Naive thymus-derived CD4-positive, alpha-beta T cell (primary cell): Measurements from ENCODE around the gene ERVK3-1. TPM values are rescaled to one million over a fixed set of nuclear protein-coding genes. Genes with fewer than 3 reads are reported as not detected.

ENCODE experiments used
- ATAC-seq: fragments of 150-1000 bp; cut with Tn5 transposase; 2 replicates; pipeline ENCODE4 v1.10.0; 2021; ENCODE audit warnings: mild to moderate bottlenecking, moderate library complexity
- CTCF ChIA-PET: fragments of 350-600 bp; sonication (Branson Sonifier 250); formaldehyde crosslinking; loops from one replicate; lab custom pipeline; 2021; ENCODE audit warnings: antibody characterized with exemption; lab: Charles Lee
- POLR2A ChIA-PET: fragments of 350-600 bp; sonication (Branson Sonifier 250); formaldehyde crosslinking; loops from one replicate; lab custom pipeline; 2021; ENCODE audit warnings: antibody characterized with exemption, inconsistent platforms; lab: Charles Lee
- DNase-seq, 9 donors: peaks; one replicate each; pipeline versions ENCODE4 v3.0.0 to v3.0.0-alpha.2; 2020 to 2022; ENCODE audit warnings: mixed read lengths in 1 of 9
- H3K27ac ChIP-seq: one replicate; pipeline ENCODE4 v1.7.0; 2013; ENCODE audit warnings: mild to moderate bottlenecking, low read depth, low read length, moderate library complexity
- H3K27me3 ChIP-seq, 2 donors: one replicate each; pipeline ENCODE4 v1.7.0; 2013; ENCODE audit warnings: low read length in 2 of 2, mild to moderate bottlenecking in 2 of 2, moderate library complexity in 2 of 2; ENCODE audit not compliant: control insufficient read depth in 2 of 2, insufficient read depth in 2 of 2
- H3K36me3 ChIP-seq, 3 experiments: 1 replicate in 2 of 3; 2 replicates in 1 of 3; pipeline ENCODE4 v1.7.0; 2013; ENCODE audit warnings: low read length in 3 of 3, mild to moderate bottlenecking in 3 of 3, moderate library complexity in 1 of 3; ENCODE audit not compliant: insufficient read depth in 3 of 3, control insufficient read depth in 2 of 3
- H3K4me1 ChIP-seq, 2 donors: one replicate each; pipeline ENCODE4 v1.7.0; 2013; ENCODE audit warnings: low read length in 2 of 2, mild to moderate bottlenecking in 2 of 2, moderate library complexity in 1 of 2; ENCODE audit not compliant: control insufficient read depth in 2 of 2, insufficient read depth in 2 of 2
- H3K4me3 ChIP-seq: 2 replicates; pipeline ENCODE4 v1.7.0; 2013; ENCODE audit warnings: mild to moderate bottlenecking, low read length
- H3K9me3 ChIP-seq, 3 experiments: 1 replicate in 2 of 3; 2 replicates in 1 of 3; pipeline ENCODE4 v1.7.0; 2013; ENCODE audit warnings: low read length in 3 of 3; ENCODE audit not compliant: control insufficient read depth in 2 of 3
- H3K27ac Mint-ChIP-seq, 9 donors: one replicate each; pipeline ENCODE4 v1.8.0; 2020 to 2022; ENCODE audit warnings: mixed read lengths in 9 of 9, mild to moderate bottlenecking in 8 of 9, moderate library complexity in 5 of 9, inconsistent platforms in 2 of 9
- H3K27me3 Mint-ChIP-seq, 5 donors: one replicate each; pipeline ENCODE4 v1.8.0; 2021 to 2022; ENCODE audit warnings: mixed read lengths in 5 of 5, mild to moderate bottlenecking in 1 of 5
- H3K36me3 Mint-ChIP-seq, 5 donors: one replicate each; pipeline ENCODE4 v1.8.0; 2020 to 2022; ENCODE audit warnings: mixed read lengths in 5 of 5, mild to moderate bottlenecking in 3 of 5, inconsistent platforms in 1 of 5
- H3K4me1 Mint-ChIP-seq, 7 donors: one replicate each; pipeline ENCODE4 v1.8.0; 2020 to 2022; ENCODE audit warnings: mixed read lengths in 7 of 7, mild to moderate bottlenecking in 3 of 7, inconsistent platforms in 1 of 7
- H3K4me3 Mint-ChIP-seq, 10 donors: one replicate each; pipeline ENCODE4 v1.8.0; 2020 to 2022; ENCODE audit warnings: mild to moderate bottlenecking in 10 of 10, mixed read lengths in 10 of 10, moderate library complexity in 6 of 10, inconsistent platforms in 2 of 10
- H3K9me3 Mint-ChIP-seq, 11 donors: one replicate each; pipeline ENCODE4 v1.8.0; 2020 to 2022; ENCODE audit warnings: mixed read lengths in 11 of 11, mild to moderate bottlenecking in 4 of 11, inconsistent platforms in 1 of 11, moderate library complexity in 1 of 11
- intact Hi-C, 2 donors: fragments of 100-400 bp; cut with micrococcal nuclease; formaldehyde crosslinking; loops; one replicate each; pipeline ENCODE4 v1.15.1; 2023
- polyA plus RNA-seq, 2 donors: library from polyadenylated mRNA; unstranded; fragments of 300-500 nt; fragmentation: Illumina TruSeq; gene quantifications; one replicate each; pipeline ENCODE4 v1.2.3, GENCODE V29; 2021
- total RNA-seq, 6 experiments: library from RNA in 5 of 6; stranded (reverse) in 5 of 6; gene quantifications; 1 replicate in 5 of 6; 2 replicates in 1 of 6; pipeline ENCODE4 v1.2.3 and lab custom pipeline; 2021 to 2026

ERVK3-1 gene
- total and polyA plus RNA-seq, 7 experiments from 2014 or later = 59.7 to 122 (median 68.2) TPM

DNA sequence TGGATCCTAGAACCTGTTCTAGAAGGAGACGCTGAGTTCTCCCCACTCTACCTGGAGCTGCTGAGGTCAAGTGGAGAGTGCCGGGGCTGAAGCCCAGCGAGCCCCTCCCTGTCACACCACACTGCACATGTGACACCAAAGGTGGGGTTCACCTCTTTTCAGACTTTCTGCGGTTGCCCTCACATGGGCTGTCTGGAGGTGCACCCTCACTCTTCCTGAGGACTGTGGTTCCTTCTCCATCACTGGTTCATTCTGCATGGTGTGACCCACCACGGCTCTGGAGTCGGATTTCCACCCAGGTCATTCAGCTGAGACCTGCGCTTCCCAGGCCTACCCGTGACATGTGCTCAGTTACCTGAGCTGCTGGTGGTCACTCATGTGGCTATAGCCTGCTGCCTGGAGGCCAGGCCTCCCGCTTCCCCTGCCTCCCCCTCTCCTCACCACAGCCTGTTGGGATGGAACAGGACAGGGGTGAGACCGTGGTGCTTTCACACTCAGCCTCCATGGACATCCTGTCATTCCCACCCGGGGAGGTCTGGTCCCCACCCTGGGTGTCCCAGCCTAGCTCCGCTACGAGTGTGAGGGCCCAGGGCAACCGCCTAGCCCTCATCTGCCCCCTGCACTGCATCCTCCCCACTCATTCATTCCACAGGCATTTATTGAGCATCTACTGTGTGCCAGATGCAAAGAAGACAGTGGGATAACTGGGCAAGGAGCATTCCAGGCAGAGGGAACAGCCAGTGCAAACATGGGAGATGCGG, 48.7 kb downstream of the ERVK3-1 start:
- H3K4me1 ChIP-seq = peaks cover 0 to 6% of the 10 kb centered on the region in 2 donors
- no peak overlapping the region for H3K27ac Mint-ChIP-seq
- H3K36me3 Mint-ChIP-seq = peaks cover 3 to 10% (median 6%) of the 10 kb centered on the region in 5 donors
- no peaks in the 10 kb centered on the region for H3K27me3 ChIP-seq
- H3K9me3 ChIP-seq = no peaks in the 10 kb centered on the region
- H3K4me1 Mint-ChIP-seq = peaks cover 6 to 29% (median 18%) of the 10 kb centered on the region in 7 donors
- ATAC-seq = no peak
- H3K27me3 Mint-ChIP-seq = peaks cover 0 to 5% (median 0%) of the 10 kb centered on the region in 5 donors
- H3K9me3 Mint-ChIP-seq = peaks cover 0 to 3% (median 0%) of the 10 kb centered on the region in 11 donors
- no peak overlapping the region for H3K27ac ChIP-seq
- ChIA-PET CTCF (no interaction called here), POLR2A (no interaction called here)
- no peak overlapping the region for H3K4me3 ChIP-seq
- H3K4me3 Mint-ChIP-seq = peak overlapping the region in 3 of 10 donors; percentile 16 to 51 (median 25)
- intact Hi-C loops = no loop called here
- DNase-seq = no peak
- no peaks in the 10 kb centered on the region for H3K36me3 ChIP-seq

DNA sequence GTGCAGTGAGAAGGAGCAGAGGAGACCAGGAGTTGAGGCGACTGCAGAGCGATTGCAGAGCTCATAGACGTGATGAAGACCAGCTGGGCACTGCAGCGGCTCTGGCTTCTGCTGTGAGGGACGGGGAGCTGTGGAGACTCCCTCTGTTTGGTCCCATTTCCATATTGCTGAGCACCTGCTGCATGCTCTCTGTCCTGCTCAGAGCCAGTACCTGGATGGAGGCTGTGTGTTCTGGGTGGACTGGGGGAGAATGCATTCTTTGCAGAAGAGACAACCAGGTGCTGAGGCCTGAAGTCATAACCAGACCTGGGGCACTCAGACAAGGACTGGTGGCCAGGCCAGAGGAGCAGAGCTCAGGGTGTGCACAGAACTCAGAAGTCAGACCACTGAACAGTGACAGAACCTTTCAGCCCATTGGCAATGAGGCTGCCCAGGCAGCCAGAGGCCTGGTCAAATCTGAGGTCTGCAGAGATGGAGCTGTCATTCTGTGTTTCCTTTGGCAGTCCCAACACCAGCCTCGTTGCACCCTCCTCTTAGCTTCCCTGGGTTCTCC, 49.4 kb downstream of the ERVK3-1 start:
- POLR2A ChIA-PET = interaction anchor here (0.6 to 3.4 kb wide), 2 partner anchors 8 to 32 kb away, joined by 3 to 12 read pairs; no protein-coding TSS in a partner anchor
- H3K4me3 ChIP-seq = no peak overlapping the region
- H3K4me1 ChIP-seq = peaks cover 0 to 6% of the 10 kb centered on the region in 2 donors
- H3K27ac ChIP-seq = no peak overlapping the region
- no peaks in the 10 kb centered on the region for H3K27me3 ChIP-seq
- no peaks in the 10 kb centered on the region for H3K36me3 ChIP-seq
- Mint-ChIP-seq H3K4me3 (peak overlapping the region in 4 of 10 donors; percentile 6 to 51 (median 20)), H3K27ac (no peak overlapping the region), H3K4me1 (peaks cover 4 to 25% (median 16%) of the 10 kb centered on the region in 7 donors), H3K27me3 (peaks cover 0 to 3% (median 0%) of the 10 kb centered on the region in 5 donors), H3K36me3 (peaks cover 2 to 8% (median 3%) of the 10 kb centered on the region in 5 donors), H3K9me3 (peaks cover 0 to 2% (median 0%) of the 10 kb centered on the region in 11 donors)
- H3K9me3 ChIP-seq = no peaks in the 10 kb centered on the region
- intact Hi-C loops = no loop called here
- CTCF ChIA-PET = no interaction called here
- DNase-seq (no peak), ATAC-seq (no peak)

DNA sequence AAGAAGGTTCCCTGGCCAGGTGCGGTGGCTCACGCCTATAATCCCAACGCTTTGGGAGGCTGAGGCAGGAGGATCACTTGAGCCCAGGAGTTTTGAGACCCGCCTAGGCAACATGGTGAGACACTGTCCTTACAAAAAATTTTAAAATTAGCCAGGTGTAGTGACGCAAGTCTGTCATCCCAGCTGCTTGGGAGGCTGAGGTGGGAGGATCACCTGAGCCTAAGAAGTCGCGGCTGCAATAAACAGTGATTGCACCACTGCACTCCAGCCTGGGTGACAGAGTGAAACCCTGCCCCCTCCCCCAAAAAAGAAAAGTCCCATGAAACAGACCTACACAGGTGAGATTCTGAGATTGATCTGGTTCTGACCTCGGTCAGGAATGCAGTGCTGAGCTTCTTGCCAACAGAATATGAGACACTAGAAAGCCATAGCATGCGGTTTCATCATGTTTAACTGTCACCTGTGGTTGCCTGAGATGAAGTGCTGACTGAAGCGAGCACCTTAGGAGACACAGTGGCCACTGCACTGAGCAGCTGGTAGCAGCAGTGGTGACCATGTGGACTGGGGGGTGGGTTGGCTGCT, 50.1 kb downstream of the ERVK3-1 start:
- intact Hi-C loops = no loop called here
- POLR2A ChIA-PET = interaction anchor here (0.6 to 3.4 kb wide), 4 partner anchors 8 to 172 kb away, joined by 3 to 12 read pairs (median 4); partner anchors contain the start of gene ZNF274
- peaks cover 0 to 6% of the 10 kb centered on the region in 2 donors for H3K4me1 ChIP-seq
- no peak for DNase-seq
- no peak overlapping the region for H3K4me3 ChIP-seq
- no peaks in the 10 kb centered on the region for H3K9me3 ChIP-seq
- Mint-ChIP-seq H3K4me3 (peak overlapping the region; percentile 25 to 78 (median 60)), H3K27me3 (peaks cover 0 to 3% (median 0%) of the 10 kb centered on the region in 5 donors), H3K27ac (peak overlapping the region in 2 of 9 donors; percentile 28 to 40), H3K9me3 (no peaks in the 10 kb centered on the region), H3K4me1 (peaks cover 2 to 22% (median 13%) of the 10 kb centered on the region in 7 donors), H3K36me3 (peaks cover 0 to 6% (median 0%) of the 10 kb centered on the region in 5 donors)
- H3K27ac ChIP-seq = no peak overlapping the region
- CTCF ChIA-PET = no interaction called here
- H3K36me3 ChIP-seq = no peaks in the 10 kb centered on the region
- H3K27me3 ChIP-seq = no peaks in the 10 kb centered on the region
- no peak for ATAC-seq

DNA sequence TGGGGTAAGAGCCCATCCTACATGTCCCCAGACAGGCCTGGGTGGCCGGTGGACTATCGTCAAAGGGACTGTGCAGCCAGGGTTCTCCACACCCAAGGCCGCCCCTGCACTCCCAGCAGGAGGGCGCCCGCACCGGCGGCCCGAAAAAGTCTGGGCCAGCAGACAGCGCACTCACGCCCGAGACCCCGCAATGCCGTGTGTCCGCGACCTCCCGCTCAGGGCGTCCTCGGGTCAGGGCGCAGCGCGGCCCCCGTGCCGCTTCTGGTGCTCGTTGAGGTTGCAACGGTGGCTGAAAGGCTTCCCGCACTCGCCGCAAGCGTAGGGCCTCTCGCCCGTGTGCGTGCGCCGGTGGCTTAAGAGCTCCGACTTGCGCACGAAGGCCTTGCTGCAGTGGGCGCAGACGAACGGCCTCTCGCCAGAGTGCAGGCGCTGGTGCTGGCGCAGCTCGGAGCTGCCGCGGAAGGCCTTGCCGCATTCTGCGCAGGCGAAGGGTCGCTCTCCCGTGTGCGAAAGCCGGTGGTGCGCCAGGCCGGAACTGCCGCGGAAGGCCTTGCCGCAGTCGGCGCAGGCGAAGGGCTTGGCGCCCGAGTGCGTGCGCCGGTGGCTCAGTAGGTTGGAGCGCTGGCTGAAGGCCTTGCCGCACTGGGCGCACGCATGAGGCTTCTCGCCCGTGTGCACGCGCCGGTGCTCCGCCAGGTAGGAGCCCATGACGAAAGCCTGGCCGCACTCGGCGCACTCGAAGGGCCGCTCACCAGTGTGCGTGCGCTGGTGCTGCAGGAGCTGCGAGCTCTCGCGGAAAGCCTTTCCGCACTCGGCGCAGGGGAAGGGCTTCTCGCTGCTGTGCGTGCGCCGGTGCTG, 51.0 kb downstream of the ERVK3-1 start:
- H3K9me3 ChIP-seq = no peaks in the 10 kb centered on the region
- DNase-seq (peak; percentile 30 to 63 (median 56)), ATAC-seq (peak; percentile 68)
- intact Hi-C loops = loop anchor here in 1 of 2 donors (1.0 kb wide), 1 partner anchor 9 kb away; no protein-coding TSS in a partner anchor
- Mint-ChIP-seq H3K27me3 (peaks cover 0 to 3% (median 0%) of the 10 kb centered on the region in 5 donors), H3K27ac (peak overlapping the region in 5 of 9 donors; percentile 19 to 58 (median 31)), H3K9me3 (no peaks in the 10 kb centered on the region), H3K36me3 (peaks cover 0 to 4% (median 0%) of the 10 kb centered on the region in 5 donors), H3K4me3 (peak overlapping the region; percentile 52 to 78 (median 70)), H3K4me1 (peaks cover 2 to 24% (median 13%) of the 10 kb centered on the region in 7 donors)
- ChIA-PET CTCF (interaction anchor here (1.0 kb wide), 1 partner anchor 76 kb away, joined by 3 read pairs; no protein-coding TSS in a partner anchor), POLR2A (interaction anchor here (0.5 to 3.4 kb wide), 5 partner anchors 8 to 173 kb away, joined by 3 to 12 read pairs (median 4); partner anchors contain the start of gene ZNF274)
- peak overlapping the region; percentile 56 for H3K27ac ChIP-seq
- H3K27me3 ChIP-seq = no peaks in the 10 kb centered on the region
- H3K36me3 ChIP-seq = no peaks in the 10 kb centered on the region
- peak overlapping the region; percentile 57 for H3K4me3 ChIP-seq
- peaks cover 0 to 6% of the 10 kb centered on the region in 2 donors for H3K4me1 ChIP-seq

DNA sequence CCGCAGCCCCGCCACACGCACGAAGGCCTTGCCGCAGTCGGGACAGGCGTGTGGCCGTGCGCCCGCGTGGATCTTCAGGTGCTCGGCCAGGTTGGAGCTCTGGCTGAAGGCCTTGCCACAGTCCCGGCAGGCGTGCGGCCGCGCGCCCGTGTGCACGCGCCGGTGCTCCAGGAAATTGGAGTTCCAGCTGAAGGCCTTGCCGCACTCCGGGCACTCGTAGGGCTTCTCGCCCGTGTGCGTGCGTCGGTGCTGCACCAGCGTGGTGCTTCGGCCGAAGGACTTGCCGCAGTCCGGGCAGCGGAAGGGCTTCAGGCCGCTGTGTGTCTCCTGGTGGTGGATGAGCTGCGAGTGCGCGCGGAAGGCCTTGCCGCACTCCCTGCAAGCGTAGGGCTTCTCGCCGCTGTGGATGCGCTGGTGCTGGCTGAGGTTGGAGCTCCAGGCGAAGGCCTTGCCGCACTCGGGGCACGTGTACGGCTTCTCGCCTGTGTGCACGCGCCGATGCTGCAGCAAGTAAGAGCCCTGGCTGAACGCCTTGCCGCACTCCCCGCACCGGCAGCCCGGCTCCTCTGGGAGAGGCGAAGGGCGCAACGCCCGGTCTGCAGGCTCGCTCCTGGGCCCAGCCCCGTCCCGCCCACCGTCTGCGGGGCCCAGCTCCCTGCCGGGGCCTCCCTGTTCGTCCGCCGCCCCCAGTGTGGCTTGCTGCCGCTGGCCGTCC, 51.7 kb downstream of the ERVK3-1 start:
- Mint-ChIP-seq H3K4me3 (peak overlapping the region; percentile 52 to 78 (median 70)), H3K4me1 (peaks cover 4 to 32% (median 16%) of the 10 kb centered on the region in 7 donors), H3K36me3 (peaks cover 0 to 3% (median 0%) of the 10 kb centered on the region in 5 donors), H3K9me3 (no peaks in the 10 kb centered on the region), H3K27me3 (peaks cover 0 to 3% (median 0%) of the 10 kb centered on the region in 5 donors), H3K27ac (peak overlapping the region in 3 of 9 donors; percentile 23 to 50 (median 45))
- Histone ChIP-seq H3K27me3 (no peaks in the 10 kb centered on the region), H3K27ac (peak overlapping the region; percentile 56), H3K9me3 (no peaks in the 10 kb centered on the region), H3K4me3 (peak overlapping the region; percentile 57), H3K4me1 (peaks cover 3 to 10% of the 10 kb centered on the region in 2 donors), H3K36me3 (no peaks in the 10 kb centered on the region)
- ChIA-PET POLR2A (interaction anchor here (3.4 kb wide), 1 partner anchor 10 kb away, joined by 12 read pairs; no protein-coding TSS in a partner anchor), CTCF (interaction anchor here (1.0 kb wide), 1 partner anchor 77 kb away, joined by 3 read pairs; no protein-coding TSS in a partner anchor)
- intact Hi-C loops = loop anchor here in 1 of 2 donors (1.0 kb wide), 1 partner anchor 10 kb away; no protein-coding TSS in a partner anchor
- DNase-seq (peak in 1 of 9 donors; percentile 9), ATAC-seq (no peak)
